ELR (cell line): ENCODE measurements around the gene FAM81A.
A peak's percentile ranks its signal among the peaks of the same experiment; 100 is the strongest.
"Not testable (repeated sequence)": the region's sequence is repeated elsewhere in the genome, so short reads cannot be mapped to it uniquely, and the experiment has no call there.

ENCODE experiments used
- DNase-seq: peaks from one replicate; pipeline ENCODE4 v3.0.0-alpha.2; 2015; ENCODE audit warnings: low read depth

Gene FAM81A

DNA sequence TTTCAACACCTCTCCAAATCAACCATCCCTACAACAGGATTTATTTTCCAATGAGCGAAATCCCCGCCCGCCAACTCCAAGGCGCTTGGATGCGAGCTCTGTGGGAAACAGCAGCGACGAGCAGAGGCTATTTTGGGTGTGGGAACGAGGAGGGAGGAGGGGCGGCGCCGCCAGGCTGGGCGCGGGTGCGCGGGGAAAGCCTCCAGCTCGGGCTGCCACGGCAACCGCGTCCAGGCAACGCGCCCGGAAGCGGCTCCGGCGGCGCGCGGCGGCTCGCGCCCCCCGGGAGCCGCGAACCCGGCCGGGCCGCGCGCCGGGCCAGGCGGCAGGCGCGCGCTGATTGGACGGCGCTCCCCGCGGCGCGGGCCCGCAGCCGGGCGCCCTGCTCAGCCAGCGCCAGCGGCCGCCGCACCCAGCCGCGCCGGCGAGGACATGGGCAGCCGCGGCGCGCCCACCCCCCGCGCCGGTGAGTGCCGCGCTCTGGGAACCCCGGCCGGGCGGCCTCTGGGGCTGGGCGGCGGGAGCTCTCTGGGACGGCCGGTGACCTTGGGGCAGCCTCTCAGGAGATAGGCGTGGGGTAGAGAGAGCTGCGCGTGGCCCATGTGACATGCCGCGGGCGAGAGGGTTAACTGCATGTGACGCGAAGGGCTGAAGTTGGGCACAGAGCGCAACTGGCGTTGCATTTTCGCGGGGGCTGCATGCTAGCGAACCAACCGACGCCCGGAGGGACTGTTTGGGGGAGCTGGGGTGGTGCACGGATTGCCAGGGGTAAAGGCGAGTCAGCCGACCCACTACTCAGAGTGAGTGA lies at the start of gene FAM81A:
FAM81A (plus strand) TSS at position 370 of the 808 bp plus-strand sequence. CDS start 20,441 bp downstream, outside the sequence.
- DNase-seq, result peak; percentile 74

DNA sequence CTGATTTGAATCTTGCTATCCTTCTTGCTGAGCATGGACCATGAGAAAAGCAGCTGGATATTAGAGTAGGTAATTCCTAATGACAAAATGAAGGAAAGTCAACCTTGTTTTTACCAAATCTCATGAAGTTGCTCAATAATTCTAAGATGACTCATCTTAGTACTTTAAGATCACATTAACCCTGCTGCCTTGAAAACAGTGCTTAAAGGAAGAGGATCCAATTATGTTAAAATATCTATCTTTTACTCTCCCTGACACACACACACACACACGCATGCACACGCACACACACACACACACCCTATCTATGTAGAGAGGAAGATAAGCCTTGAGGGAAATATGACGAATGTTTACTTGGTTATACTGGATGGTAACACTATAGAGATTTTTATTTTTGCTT lies 49.3 kb upstream of the FAM81A start:
- DNase-seq, result peak; percentile 55

DNA sequence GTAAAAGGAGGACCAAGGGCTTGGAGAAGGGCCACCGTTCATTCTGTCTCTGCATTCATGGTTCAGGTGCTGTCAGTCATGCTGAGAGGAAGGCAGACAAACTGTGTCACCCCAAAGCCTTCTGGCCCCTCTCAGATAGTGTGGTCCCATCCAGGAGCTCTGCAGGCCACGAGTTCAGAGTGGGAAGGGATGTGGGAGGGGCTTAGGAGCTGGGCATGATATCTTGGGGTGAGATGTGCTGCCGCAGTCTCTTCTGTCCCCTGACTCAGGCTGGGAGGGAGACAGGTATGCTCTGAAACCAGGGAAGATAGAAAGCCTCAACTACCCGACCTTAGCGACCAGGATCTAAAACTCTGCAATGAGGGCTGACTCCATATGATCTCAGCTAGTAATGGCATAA lies 45.7 kb upstream of the FAM81A start:
- no peak for DNase-seq

DNA sequence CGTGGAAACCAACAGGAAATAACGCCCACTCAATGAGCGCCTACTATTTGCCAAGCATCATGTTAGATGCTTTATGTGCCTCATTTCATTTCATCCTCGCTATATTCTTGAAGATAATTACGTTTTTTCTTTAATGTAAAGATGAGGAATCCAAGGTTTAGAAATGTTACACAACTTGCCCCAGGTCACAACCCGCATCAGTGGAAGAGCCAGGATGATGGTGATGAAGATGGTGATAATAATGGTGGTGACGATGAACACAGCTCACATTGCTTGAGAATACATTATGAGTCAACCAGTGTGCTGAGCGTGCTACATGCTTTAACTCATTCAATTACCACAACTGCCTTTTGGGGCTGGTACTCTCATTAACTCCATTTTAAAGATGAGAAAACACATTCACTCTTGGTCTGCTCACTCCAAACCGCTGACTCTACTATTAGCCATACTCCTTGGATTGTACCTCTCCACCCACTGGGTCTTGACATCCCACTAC lies 43.8 kb upstream of the FAM81A start:
- no peak for DNase-seq

DNA sequence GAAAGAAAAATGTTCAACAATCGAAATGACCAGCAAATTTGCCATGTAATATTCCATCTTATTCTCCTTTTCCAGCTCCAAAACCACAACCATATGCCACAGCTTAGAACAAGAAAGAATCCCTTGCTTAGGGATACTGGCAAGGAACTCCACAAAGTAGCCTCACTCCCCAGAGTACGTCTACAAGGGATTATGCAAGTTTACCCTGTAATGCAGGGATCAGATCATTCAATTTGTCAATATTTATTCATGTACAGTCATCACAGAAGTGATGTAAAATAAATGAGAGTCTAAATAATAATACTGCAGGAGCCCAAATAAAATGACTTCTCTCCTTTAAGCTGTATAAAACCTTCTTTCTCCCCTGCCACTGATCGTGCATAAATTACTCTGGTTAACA lies 41.8 kb upstream of the FAM81A start:
- DNase-seq, result no peak

DNA sequence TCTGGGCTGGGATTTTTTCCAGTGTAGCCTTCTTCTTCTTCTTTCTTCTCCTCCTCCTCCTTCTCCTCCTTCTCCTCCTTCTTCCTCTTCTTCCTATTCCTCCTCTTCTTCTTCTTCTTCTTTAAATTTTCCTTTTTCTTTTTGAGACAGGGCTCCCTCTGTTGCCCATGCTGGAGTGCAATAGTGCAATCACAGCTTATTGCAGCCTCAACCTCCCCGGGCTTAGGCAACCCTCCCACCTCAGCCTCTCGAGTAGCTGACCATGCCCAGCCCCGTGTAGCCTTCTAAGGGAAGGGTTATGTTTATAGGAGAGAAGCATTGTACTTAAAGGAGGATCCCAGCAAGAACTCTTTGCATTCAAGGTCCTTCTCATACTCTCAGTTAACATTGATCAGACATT lies 41.3 kb upstream of the FAM81A start:
- DNase-seq, result no peak

DNA sequence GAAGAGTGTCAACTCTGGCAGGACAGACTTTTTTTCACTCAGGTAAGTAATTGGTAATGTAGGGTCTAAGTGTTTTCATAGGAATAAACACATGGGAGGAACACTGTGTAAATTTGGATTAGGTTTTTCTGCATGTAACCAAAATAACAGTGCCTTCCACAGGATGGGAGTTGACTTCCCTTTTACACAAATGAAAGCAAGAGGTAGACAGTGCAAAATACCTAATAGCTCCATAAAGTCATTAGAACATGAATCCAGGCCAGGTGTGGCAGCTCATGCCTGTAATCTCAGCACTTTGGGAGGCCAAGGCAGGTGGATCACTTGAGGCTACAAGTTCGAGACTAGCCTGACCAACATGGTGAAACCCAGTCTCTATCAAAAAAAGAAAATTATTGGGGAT lies 39.8 kb upstream of the FAM81A start:
- DNase-seq, result no peak

DNA sequence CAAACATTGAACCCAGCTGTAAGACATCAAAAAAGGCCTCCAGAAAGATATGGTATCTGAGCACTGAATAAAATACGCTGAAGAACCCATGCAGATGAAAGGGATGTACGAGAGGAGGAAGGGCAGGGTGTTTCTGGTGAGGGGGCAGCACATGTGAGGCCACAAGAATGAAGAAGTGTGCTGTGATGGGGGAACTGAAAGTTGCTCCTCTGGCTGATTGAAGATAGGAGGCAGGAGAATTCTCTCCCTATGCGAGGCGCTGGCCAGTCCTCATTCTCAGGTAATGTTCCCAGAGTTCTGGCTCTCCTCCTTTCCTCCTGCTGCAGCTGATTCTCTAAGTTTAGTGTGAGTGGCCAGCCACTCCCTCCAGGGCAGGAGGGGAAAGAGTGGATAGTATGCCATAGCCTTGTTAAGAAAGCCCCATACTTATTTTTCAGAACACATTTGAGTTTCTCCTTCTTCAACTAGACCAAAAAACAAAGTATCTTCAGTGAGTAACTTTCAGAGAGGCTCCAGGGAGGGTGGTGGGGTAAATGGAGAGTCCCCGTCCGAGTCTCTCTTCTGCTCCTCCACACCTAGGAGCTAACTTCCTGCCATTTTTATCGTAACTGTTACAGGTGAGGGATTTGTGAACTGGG lies 38.4 kb upstream of the FAM81A start:
- no peak for DNase-seq

DNA sequence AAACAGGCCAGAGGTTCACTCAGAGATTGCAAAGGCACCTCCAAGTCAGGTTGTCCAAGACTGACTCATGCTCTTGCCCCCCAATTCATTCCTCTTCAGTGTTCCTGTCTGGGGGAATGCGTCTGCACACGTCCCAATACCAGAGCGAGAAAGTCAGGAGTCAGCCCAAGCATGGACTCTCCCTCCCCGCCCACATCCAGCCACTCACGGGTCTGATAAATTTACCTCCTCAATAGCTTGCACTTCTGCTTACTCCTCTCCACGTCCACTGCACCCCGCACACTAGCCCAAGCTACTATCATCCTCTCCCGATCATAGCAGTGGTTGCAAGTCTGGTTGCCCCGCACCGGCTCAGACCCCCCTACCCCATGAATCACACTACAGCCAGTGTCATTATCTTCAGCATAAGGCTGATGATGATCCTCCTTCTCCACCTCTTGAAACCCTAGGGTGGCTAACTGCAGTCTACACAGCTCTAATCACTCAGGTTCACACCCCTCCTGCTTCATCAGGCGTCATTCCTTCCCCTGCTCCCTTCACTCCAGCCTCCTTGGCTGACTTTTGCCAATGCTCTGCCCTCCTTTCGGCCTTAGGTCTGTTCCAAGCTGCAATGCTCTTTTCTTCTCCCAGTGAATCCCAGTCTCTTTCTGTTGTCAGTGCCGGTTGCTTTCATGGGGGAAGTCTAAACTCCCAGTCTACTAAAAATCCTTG lies 37.7 kb upstream of the FAM81A start:
- DNase-seq, result no peak

DNA sequence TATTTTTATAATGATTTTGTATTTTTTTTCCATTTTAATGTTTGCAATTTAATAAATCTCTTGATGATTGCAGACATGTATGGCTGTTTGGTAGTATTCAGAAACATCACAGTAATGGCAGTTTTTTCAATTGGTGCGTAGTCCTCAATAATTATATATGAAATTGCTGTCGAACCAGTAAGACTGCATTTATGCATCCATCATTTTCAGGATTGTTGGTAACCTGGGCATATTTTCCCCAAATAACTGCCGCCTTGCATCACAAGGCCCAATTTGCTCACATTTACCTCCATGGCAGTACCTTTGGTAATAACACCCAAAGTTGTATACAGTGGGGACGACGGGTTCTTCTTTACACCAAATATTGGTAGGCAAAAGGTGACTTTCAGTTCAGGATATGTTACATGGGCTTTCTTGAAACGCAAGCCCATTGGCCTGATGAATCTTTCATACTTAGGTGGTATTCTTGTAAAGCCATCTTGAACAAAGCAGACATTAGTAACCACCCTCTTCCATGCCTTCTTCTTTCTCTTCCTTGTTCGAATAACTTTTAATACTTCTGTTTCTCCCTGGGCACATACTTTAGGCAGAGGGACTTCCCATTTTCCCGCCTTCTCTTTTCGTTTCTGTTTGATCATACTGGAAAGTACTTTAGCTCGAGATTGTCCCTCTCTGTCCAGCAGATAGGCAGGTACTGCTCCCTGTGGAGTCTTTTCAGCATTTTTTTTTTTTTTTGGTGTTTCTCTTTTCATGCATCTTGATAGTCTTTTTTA lies 36.7 kb upstream of the FAM81A start:
- DNase-seq, result not testable (repeated sequence)

DNA sequence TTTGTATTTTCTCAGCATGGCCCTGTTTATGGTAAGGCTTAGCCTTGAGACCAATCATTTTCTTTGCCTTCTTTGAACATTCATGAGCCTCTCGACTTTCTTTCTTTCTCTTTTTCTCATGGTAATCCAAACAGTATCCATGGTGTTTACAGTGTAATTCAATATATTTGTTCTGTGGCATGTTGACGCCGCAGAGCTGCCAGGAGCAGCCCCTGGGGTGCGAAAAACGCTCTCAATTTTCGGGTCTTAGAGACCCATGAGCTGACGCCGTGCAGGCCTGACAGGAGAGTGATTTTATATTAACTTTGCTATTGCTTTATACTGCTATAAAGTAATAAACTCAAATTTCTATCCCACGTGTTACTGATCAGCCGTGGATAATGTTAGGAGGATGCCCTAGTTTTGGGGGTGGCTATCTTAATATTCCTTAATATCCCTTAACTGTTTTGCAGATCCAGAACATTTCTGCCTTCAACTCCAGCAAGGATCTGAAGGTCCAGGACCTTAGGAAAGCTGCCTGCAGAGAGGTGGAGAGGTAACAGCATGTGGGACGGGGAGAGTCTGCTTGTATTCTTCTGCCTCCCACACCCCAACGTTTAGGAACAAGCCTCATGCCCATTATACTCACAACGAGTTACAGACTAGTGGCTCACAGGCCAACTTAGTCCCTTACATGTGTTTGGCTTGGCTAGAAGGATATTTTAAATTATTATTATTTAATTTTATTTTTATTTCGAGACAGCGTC lies 36.0 kb upstream of the FAM81A start:
- DNase-seq, result no peak

DNA sequence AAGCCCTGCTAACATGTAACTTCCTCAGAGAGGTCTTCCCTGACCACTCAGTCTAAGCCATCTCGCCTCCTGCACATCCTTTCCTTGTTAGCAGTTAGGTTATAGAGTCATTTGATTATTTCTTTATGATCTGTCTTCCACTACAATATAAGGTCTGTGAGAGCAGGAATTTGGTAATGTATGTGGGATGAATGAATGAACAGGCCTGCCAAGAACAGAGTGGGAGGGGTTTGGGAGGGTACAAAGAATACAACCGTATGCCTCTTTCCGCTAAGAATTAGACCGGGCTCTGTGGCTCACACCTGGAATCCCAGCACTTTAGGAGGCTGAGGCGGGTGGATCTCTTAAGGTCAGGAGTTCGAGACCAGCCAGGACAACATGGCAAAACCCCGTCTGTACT lies 32.9 kb upstream of the FAM81A start:
- no peak for DNase-seq

DNA sequence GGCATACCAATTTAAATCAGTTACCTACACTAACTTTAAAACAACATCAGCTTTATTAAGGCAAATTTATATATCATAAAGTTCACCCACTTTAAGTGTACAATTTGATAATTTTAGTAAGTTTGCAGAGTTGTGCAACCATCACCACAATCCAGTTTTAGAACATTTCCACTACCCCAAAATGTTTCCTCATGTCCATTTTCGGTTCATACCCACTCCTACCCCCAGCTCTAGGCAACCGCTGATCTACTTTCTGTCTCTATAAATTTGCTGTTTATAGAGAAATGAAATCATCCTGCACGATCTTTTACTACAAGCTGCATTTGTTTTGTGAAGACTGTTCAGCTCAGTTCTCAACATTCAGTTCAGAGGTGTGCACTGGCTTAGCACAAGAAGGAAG lies 31.5 kb upstream of the FAM81A start:
- no peak for DNase-seq

DNA sequence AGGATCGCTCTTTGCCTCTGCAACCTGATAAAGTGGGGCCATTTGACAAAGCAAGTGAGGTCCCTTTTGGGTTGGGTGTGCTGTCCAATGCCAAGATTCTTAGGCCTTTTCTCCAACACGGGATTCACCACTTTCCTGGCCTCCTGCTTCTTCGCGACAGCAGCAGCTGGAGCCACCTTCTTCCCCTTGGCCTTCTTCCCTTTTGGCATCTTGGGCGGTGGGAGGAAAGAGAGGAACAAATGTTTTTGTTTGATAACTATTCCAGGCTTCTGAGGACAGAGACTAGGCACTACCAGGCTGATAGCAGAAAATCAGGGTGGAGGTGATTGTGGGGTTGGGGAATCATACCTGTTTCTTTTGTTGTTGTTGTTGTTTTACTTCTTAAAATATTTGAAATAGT lies 30.0 kb upstream of the FAM81A start:
- DNase-seq, result no peak

DNA sequence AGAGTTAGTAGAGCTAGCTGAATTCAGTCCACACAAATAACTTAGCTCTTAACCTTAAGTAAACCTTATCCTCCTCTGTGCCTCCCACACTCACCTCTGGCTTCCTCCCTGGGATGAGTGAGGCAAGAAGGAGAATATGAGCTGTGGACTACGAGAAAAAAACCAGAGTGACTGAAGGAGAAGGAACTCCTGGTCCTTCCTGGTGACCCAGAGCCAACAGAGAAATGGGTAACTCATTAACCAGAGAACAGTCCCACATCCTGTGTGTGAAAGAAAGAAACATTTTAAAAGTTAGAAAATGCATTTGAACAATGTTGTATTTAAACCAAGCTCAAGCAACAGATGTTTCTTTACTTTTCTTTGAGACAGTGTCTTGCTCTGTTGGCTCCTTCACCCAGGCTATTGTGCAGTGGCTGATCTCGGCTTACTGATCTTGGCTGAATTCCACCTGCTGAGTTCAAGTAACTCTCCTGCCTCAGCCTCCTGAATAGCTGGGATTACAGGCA lies 27.5 kb upstream of the FAM81A start:
- DNase-seq, result no peak

DNA sequence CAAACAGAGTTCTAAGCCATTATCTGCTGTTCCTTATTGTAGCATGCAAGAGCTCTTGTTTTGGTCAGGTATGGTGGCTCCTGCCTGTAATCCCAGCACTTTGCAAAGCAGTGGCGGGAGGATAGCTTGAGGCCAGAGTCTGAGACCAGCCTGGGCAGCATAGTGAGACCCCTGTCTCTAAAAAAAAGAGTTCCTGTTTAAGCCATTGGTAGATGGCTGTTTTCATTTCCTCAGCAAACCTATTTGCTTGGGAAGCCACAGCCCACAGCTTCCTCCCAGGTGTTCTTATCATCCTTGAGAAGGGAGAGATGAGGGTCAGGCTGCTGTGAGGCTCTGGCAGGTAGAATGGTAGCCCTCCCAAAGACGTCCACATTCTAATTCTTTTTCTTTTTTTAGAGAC lies 24.4 kb upstream of the FAM81A start:
- DNase-seq, result no peak

DNA sequence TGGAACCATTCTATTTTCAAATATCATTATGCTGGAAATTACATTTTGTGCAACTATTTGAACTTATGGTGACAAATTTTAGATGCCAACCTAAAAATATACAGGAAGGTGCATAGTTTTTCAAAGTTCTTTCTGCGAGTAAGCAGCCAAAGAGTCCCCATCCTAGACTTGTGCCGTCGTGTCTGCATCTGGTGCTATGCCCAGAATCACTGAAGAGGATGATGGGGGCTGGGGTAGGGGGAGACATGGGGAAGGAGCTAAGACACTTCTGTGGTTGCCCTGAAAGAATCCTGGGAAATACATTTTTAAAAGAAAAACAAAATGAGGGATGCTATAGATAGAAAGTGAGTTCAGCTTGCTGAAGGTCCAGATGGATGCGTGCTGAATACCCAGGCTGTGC lies 21.2 kb upstream of the FAM81A start:
- DNase-seq, result no peak

DNA sequence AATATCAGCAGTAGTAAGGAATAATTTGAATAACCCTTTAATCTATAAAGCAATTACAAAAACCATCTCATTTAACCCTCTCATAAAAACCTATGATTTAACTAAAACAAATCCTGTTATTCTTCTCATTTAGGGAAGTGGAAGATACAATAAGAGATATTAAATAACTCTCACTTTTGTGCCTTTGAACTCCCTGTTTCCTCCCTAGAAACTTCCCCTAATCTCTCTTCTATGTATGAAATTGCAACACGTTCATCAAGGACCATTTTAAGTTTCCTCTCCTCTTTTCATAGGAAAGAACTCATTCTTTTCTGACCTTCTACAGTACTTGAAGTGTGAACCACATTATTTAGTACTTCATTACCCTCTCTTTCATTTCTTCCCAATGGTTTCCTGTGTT lies 18.8 kb upstream of the FAM81A start:
- DNase-seq, result no peak

DNA sequence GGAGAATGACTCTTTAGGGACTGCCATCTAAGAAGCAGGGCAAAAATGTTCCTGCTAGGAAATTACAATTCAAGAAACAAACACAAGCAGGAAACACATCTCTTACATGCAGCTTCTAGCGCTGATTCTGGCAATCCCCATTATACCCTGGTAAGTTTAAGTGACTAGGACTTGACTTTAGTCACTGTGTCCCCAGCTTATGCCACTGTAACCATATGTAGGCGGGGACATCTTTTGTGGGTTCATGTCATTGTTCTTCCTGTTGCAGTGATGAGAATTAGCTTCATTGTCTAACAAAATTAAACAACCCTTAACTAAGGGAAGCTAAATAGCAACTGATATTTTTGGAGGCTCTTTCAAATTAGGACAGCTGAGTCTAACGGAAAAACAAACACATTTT lies 17.9 kb upstream of the FAM81A start:
- DNase-seq, result no peak

DNA sequence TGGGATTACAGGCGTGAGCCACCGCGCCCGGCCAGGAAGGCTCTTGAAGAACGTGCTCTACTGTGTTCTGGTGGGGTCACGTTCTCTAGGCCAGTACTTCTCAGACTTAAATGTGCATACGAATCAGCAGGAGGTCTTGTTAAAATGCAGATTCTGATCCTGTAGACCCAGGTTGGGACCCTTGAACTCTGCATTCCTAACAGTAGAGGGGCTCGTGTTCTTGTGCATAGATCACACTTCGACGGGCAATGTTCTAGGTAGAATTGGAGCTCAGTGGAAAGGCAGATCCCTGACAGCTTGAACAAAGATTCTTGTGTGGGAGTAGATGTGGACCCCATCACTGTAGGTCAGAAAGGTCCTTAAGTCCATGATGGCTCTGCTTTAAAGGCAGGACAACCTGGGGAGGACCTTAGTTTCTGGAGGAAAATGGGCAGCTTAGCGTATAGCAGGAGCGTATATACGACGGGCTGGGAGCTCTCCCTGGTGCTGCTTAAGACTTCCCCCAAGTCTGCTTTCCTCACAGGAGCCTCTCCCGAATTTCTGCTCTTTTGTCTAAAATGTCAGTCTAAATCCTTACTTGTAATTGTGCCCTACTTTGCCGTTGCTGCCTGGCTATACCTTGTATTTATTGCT lies 16.9 kb upstream of the FAM81A start:
- DNase-seq, result peak; percentile 30

DNA sequence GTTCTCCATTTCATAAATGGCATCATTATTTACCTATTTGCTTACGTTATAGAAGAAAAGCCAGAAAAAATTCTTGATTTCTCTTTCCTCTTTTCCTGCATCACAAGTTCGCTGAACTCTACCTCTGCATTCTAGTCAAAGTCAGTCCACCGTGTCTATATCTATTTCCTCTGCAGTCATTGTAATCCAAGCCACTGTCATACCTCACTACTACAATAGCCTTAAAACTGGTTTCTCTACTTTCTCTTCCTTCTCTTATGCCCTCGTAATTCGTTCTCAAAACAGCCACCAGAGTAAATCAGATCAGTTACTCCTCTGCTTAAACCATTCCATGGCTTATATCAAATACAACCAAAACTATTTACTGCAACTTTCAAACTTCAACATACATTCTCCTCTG lies 13.4 kb upstream of the FAM81A start:
- no peak for DNase-seq
